IPS-15b (cell line): Measurements from ENCODE around the gene INSYN1.
"Not testable (repeated sequence)": the region's sequence is repeated elsewhere in the genome, so short reads cannot be mapped to it uniquely, and the experiment has no call there.

Experiments used
- H3K27me3 ChIP-seq: one replicate; pipeline ENCODE4 v1.6.1; 2013; ENCODE audit warnings: low read length; ENCODE audit not compliant: control insufficient read depth, insufficient read depth
- H3K36me3 ChIP-seq: one replicate; pipeline ENCODE4 v1.6.1; 2013; ENCODE audit warnings: low read length; ENCODE audit not compliant: control insufficient read depth, insufficient read depth
- H3K4me1 ChIP-seq: one replicate; pipeline ENCODE4 v1.6.1; 2013; ENCODE audit warnings: mild to moderate bottlenecking, low read length; ENCODE audit not compliant: control insufficient read depth, insufficient read depth
- H3K4me3 ChIP-seq: one replicate; pipeline ENCODE4 v1.5.1; 2013; ENCODE audit warnings: low read depth, low read length
- H3K9ac ChIP-seq: one replicate; pipeline ENCODE4 v1.6.1; 2013; ENCODE audit warnings: low read depth, mild to moderate bottlenecking, low read length
- H3K9me3 ChIP-seq: one replicate; pipeline ENCODE4 v1.6.1; 2013; ENCODE audit warnings: mild to moderate bottlenecking, low read length; ENCODE audit not compliant: control insufficient read depth, insufficient read depth

The INSYN1 gene

DNA sequence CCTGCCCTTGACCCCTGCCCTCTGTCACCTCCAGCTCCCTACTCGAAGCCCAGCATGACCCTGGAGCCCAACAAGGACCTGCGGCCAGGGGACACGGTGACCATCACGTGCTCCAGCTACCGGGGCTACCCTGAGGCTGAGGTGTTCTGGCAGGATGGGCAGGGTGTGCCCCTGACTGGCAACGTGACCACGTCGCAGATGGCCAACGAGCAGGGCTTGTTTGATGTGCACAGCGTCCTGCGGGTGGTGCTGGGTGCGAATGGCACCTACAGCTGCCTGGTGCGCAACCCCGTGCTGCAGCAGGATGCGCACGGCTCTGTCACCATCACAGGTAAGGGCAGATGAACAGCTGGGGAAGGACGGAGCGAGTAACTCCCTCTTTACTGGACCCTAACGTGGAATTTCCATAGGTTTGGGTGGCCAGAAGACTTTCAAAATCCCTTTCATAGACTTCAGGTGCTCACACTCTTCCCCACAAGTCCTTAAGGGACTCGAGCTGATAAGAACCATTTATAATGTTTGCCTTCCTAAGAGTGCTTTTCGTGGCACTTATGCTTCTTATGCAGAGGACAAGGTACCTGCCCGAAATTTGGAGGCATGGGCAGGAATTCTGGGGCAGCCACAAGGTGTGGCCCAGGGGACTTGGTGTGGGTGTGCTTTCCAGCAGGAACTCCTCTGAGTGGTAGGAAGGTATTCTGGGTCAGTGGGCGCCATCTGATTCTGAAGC, 48.8 kb downstream of the INSYN1 start:
- not testable (repeated sequence) for H3K4me3 ChIP-seq, H3K27me3 ChIP-seq, H3K9ac ChIP-seq, H3K4me1 ChIP-seq, H3K9me3 ChIP-seq
- peaks cover 17% of the 10 kb centered on the region for H3K36me3 ChIP-seq

DNA sequence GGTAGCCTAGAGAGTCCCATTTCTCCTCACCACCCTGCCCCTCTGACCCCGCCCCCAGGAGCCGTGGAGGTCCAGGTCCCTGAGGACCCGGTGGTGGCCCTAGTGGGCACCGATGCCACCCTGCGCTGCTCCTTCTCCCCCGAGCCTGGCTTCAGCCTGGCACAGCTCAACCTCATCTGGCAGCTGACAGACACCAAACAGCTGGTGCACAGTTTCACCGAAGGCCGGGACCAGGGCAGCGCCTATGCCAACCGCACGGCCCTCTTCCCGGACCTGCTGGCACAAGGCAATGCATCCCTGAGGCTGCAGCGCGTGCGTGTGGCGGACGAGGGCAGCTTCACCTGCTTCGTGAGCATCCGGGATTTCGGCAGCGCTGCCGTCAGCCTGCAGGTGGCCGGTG, 49.5 kb downstream of the INSYN1 start:
- H3K36me3 ChIP-seq = peaks cover 12% of the 10 kb centered on the region
- not testable (repeated sequence) for H3K27me3 ChIP-seq, H3K4me3 ChIP-seq, H3K4me1 ChIP-seq, H3K9ac ChIP-seq, H3K9me3 ChIP-seq

DNA sequence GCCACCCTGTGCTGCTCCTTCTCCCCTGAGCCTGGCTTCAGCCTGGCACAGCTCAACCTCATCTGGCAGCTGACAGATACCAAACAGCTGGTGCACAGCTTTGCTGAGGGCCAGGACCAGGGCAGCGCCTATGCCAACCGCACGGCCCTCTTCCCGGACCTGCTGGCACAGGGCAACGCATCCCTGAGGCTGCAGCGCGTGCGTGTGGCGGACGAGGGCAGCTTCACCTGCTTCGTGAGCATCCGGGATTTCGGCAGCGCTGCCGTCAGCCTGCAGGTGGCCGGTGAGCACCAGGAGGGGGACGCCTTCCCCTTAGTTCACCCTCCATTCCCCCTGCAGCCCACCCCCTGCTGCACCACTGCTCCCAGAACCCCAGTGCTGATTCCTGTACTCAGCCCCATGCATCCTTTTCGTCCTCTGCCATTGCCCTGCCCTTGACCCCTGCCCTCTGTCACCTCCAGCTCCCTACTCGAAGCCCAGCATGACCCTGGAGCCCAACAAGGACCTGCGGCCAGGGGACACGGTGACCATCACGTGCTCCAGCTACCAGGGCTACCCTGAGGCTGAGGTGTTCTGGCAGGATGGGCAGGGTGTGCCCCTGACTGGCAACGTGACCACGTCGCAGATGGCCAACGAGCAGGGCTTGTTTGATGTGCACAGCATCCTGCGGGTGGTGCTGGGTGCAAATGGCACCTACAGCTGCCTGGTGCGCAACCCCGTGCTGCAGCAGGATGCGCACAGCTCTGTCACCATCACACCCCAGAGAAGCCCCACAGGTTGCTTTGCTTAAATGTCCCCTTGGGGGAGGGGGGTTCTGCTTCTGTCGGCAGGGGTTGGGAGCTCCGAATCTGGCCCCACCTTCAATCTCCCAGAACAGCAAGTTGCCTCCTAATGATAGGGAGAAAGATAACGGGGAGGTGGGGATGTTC, 50.6 kb downstream of the INSYN1 start:
- not testable (repeated sequence) for H3K27me3 ChIP-seq, H3K9me3 ChIP-seq, H3K4me3 ChIP-seq, H3K9ac ChIP-seq, H3K4me1 ChIP-seq
- H3K36me3 ChIP-seq = peaks cover 11% of the 10 kb centered on the region

DNA sequence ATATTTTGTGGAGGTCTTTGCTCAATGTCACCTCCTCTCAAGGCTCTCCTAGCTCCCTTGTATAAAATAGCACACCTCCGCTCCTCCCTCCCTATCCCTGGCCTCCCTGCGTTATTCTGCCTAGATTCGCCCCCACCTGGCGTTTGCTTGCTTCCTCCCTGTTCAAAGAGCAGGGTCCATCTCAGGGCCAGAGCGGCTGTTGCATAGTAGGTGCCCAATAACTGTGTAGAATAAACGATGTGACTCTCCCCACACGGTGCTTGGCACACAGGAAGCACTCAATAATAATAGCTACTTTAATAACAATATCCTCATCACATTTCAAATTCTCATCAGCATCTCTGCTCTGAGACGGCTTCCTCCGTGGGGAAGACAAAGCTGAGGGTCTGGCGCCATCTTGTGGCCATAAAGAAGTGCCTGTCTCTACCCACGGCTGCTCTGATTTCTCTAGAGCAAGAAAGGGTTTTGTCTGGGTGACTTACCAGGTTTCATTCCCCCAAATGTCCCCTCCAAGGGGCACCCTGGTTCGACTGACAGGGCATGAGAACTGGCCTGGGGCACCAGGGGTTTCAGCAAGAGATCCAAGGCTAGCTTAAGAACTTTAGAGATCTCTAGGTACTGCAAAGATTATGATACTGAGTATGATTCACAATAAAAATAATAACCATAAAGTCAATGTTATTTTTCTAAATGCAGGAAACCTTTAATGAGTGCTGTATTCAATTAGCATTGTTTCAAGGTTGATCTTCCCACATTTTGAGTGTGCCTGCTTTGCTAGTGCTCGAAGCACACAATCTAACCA, 52.9 kb downstream of the INSYN1 start:
- no peaks in the 10 kb centered on the region for H3K27me3 ChIP-seq
- H3K9ac ChIP-seq = no peak overlapping the region
- H3K36me3 ChIP-seq = peaks cover 11% of the 10 kb centered on the region
- H3K4me1 ChIP-seq = no peaks in the 10 kb centered on the region
- no peak overlapping the region for H3K4me3 ChIP-seq
- H3K9me3 ChIP-seq = no peaks in the 10 kb centered on the region

DNA sequence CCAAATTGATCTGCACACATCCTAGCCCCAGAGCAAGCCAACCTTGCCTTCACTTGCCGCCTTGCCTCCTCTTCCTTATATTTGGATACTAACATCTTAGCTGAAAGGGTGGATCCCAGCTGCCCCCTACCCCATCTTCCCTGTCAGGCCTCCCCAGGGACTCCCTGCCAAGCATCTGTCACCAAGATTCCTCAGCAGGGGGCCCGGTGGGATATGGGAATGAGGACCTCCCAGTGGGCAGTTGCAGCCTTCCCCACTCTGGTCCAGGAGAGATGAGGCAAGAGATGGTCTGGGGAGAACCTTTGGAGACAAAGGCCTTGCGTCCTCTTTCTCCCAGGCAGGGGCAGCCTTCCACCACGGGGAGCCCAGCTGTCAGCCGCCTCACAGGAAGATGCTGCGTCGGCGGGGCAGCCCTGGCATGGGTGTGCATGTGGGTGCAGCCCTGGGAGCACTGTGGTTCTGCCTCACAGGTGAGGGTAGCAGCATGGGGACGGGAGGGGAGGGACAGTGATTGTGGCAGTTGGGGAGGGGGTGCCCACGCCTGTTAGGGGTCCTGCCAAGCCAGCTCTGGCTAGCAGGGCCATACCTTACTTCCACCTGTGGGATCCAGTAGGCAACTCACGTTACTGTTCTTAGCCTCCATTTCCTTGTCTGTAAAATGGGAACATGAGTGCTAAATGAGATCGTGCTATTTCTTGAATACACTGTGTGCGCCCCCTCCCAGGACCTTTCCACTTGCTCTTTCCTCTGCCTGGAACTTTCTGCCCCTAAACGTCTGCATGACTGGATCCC, 53.7 kb downstream of the INSYN1 start:
- Histone ChIP-seq H3K9ac (no peak overlapping the region), H3K4me3 (no peak overlapping the region), H3K4me1 (no peaks in the 10 kb centered on the region), H3K27me3 (no peaks in the 10 kb centered on the region), H3K36me3 (peaks cover 8% of the 10 kb centered on the region), H3K9me3 (no peaks in the 10 kb centered on the region)

DNA sequence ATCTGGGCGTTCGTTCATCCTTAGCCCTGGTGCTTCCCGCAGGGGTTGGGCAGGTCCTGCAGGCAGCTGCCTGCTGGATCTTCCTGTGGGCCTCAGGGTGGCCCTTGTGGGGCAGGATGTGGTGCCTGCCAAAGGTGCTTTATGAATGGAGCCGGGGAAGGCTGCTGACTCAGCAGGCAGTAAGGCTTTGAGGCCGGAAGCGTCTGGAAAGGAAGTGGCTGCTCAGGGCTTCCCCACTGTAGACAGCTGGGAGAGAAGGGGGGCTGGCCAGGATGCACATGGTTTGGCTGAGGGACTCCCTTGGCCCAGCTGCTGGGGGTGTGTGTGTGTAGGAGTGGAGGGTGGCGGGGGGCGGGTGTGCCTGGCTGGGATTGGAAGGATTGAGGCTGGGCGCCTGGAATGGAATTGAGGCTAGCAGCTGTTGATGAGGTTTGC, 56.1 kb downstream of the INSYN1 start:
- Histone ChIP-seq H3K4me1 (no peaks in the 10 kb centered on the region), H3K9me3 (no peaks in the 10 kb centered on the region), H3K4me3 (no peak overlapping the region), H3K9ac (peak overlapping the region; percentile 8), H3K27me3 (no peaks in the 10 kb centered on the region), H3K36me3 (peaks cover 2% of the 10 kb centered on the region)

DNA sequence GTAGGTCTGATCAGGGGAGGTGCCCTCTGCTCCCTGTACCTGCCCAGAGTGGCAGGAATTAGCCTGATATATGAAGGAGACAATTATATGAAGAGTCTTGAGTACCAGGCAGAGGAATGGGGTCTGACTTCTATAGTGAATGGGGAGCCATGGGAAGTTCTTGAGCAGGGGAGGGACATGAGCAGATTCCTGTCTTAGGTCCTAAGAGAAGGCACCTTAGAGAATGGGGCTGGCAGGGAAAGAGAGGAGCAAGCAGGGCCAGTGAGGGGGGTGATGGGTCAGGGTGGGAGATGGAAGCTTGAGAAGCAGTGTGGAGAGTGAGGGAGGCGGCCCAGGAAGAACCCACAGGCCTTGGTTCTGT, 56.5 kb downstream of the INSYN1 start:
- Histone ChIP-seq H3K4me1 (peaks cover 4% of the 10 kb centered on the region), H3K27me3 (no peaks in the 10 kb centered on the region), H3K36me3 (no peaks in the 10 kb centered on the region), H3K4me3 (no peak overlapping the region), H3K9me3 (no peaks in the 10 kb centered on the region), H3K9ac (peak overlapping the region; percentile 8)

DNA sequence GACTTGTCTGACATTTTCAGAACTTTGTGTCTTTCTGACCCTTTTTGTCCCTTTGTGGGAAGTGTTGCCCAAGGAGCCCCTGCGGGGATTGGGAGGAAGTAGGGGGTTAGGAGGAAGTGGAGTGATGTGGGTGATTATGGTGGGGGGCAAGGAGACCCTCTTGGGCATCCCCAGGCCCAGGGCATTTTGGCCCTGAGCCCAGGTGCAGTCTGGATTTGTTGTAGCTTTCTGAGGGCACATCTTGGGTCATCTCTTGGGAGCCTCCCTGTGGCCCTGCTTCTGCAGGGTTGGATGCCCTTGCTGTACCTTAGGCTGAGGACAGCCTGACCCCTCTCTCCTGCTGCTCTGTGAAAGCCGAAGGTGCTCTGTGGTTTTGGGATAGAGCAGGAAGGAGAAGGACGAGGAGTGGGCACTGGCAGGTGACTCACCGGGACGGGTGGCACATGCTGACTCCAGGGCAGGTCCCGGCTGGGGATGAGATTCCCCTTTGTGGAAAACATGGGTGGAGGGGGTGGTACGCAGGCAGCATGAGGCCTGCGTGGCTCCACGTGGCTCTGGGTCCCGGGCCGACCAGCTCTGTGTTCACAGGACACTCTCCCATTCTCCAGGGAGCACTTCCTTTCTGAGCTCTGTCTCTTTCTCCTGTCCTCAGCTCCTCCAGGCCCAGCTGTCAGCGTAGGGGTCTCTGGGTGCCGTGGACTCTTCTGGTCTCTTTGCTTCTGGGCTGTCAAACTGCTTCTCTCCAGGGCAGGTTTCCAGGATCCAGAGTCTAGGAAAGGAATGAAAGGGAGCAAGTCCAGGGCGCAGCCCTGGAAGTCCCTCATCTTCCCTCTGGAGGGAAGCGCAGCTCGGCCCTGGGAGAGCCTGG, 57.1 kb downstream of the INSYN1 start:
- H3K4me3 ChIP-seq = no peak overlapping the region
- H3K9ac ChIP-seq = no peak overlapping the region
- H3K36me3 ChIP-seq = no peaks in the 10 kb centered on the region
- no peaks in the 10 kb centered on the region for H3K9me3 ChIP-seq
- H3K27me3 ChIP-seq = no peaks in the 10 kb centered on the region
- peaks cover 9% of the 10 kb centered on the region for H3K4me1 ChIP-seq

DNA sequence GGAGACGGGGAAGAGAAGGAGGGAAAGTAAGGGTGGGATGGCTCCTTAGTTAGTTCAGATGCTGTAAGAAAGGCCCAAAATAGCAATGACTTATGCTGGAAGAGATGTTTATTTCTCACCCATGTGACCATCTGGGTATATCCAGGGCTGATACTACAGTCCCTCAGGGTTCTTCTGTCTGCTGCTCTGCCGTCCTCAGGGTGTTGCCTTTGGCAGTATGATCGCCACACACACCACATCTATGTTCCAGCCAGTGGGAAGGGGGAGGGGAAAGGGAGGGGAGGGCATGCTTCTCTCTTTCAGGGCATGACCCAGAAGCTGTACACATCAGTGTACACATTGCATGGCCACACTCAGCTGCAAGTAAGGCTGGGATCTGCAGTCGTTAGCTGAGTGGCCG, 58.7 kb downstream of the INSYN1 start:
- H3K27me3 ChIP-seq = no peaks in the 10 kb centered on the region
- H3K9me3 ChIP-seq = no peaks in the 10 kb centered on the region
- H3K4me3 ChIP-seq = no peak overlapping the region
- peaks cover 9% of the 10 kb centered on the region for H3K4me1 ChIP-seq
- H3K9ac ChIP-seq = no peak overlapping the region
- H3K36me3 ChIP-seq = no peaks in the 10 kb centered on the region

DNA sequence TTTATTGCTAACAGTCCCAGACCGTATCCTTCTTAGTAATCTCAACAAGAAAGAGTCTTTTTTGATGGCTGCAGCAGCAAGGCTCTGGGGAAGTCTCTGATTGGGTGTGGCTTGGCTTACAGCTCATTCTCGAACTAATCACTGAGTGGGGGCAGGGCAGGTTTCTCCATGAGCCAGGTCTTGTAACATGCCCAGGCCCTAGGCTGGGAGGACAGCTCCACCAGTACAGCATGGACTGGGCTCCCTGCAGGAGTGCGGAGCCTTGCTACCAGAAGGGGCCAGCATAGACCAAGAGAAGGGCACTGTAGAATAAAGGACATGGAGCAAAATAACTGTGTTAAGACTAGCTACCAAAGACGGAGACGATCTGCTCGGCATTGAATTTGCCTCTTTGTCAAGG, 61.8 kb downstream of the INSYN1 start:
- no peaks in the 10 kb centered on the region for H3K9me3 ChIP-seq
- H3K4me1 ChIP-seq = peaks cover 14% of the 10 kb centered on the region
- H3K4me3 ChIP-seq = no peak overlapping the region

More for the DNA sequence above, 61.8 kb downstream of the INSYN1 start:
- Histone ChIP-seq H3K9ac (no peak overlapping the region), H3K36me3 (no peaks in the 10 kb centered on the region), H3K27me3 (no peaks in the 10 kb centered on the region)
